Adrenal gland (tissue), 5 donors: ENCODE data around the gene SF3A1.

ENCODE experiments used
- POLR2A ChIP-seq, 2 donors: fragments of 450-650 bp; IDR thresholded peaks; one replicate each; pipeline ENCODE4 v1.6.1; 2017; ENCODE audit warnings: antibody characterized with exemption in 2 of 2, mild to moderate bottlenecking in 2 of 2, moderate library complexity in 1 of 2
- TF ChIP-seq, protein P1 (sequence below), 6 experiments: fragments of 450-650 bp in 4 of 6; fragments of 200-600 bp in 2 of 6; sonication (generic) in 1 of 6; IDR thresholded peaks; 1 replicate in 5 of 6; 2 replicates in 1 of 6; pipeline versions ENCODE4 v1.5.1 to v1.8.0; 2016 to 2021; ENCODE audit warnings: antibody characterized with exemption in 6 of 6, mild to moderate bottlenecking in 2 of 6, moderate library complexity in 1 of 6
- donor health status: DM: no; HTN: no; CAD: no.

DNA sequence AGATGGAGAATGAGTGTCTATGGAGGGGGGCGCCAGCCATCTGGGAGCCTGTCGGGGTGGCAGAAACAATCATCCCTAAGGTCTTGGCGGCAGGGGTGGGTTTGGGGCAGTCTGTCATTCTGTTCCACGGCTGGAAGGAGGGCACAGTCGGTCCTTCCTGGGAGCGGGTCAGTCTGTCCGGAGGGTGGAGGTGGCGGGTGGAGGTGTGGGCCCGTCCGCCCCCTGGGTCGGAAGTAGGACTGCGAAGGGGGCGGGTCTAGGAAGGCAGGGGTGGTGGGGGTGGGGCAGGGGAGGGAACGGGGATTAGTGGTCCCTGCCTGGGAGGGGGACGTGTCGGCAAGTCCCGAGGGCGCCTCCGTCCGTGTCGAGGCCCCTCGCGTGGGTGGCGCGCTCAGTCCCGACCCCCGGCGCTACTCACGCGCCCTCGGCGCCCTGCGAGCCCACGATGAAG lies 30.4 kb downstream of the SF3A1 start:
- TF ChIP-seq, protein P1, sequence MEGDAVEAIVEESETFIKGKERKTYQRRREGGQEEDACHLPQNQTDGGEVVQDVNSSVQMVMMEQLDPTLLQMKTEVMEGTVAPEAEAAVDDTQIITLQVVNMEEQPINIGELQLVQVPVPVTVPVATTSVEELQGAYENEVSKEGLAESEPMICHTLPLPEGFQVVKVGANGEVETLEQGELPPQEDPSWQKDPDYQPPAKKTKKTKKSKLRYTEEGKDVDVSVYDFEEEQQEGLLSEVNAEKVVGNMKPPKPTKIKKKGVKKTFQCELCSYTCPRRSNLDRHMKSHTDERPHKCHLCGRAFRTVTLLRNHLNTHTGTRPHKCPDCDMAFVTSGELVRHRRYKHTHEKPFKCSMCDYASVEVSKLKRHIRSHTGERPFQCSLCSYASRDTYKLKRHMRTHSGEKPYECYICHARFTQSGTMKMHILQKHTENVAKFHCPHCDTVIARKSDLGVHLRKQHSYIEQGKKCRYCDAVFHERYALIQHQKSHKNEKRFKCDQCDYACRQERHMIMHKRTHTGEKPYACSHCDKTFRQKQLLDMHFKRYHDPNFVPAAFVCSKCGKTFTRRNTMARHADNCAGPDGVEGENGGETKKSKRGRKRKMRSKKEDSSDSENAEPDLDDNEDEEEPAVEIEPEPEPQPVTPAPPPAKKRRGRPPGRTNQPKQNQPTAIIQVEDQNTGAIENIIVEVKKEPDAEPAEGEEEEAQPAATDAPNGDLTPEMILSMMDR (IDR thresholded peaks at IDR 0.05), result no peak
- TF ChIP-seq POLR2A (IDR thresholded peaks at IDR 0.05), result no peak
